NCI-H2227 (cell line): ENCODE results near the gene GPX3.

ENCODE experiments used
- DNase-seq: peaks from one replicate; lab custom pipeline; 2025; ENCODE audit not compliant: unreplicated experiment; lab: John Stamatoyannopoulos, UW

The GPX3 gene

GRCh38 chr5:151012862-151013261 lies 7.5 kb upstream of the GPX3 start:
- no peak for DNase-seq

GRCh38 chr5:151014680-151015343 lies 5.6 kb upstream of the GPX3 start:
- no peak for DNase-seq

GRCh38 chr5:151015974-151016587 lies 4.3 kb upstream of the GPX3 start:
- DNase-seq, result no peak

GRCh38 chr5:151016700-151017099 lies 3.7 kb upstream of the GPX3 start:
- DNase-seq, result no peak

- no peak for DNase-seq
Observed at GRCh38 chr5:151017897-151018296, 2.5 kb upstream of the GPX3 start.

GRCh38 chr5:151018846-151019245 lies 1.5 kb upstream of the GPX3 start:
- no peak for DNase-seq

- no peak for DNase-seq
Observed at GRCh38 chr5:151019331-151019730, 1.1 kb upstream of the GPX3 start.

GRCh38 chr5:151021746-151022145 lies 1.4 kb downstream of the GPX3 start:
- DNase-seq, result no peak

GRCh38 chr5:151022511-151023018 lies 2.2 kb downstream of the GPX3 start:
- DNase-seq, result no peak

GRCh38 chr5:151023047-151023615 lies 2.7 kb downstream of the GPX3 start:
- no peak for DNase-seq

GRCh38 chr5:151023651-151024050 lies 3.3 kb downstream of the GPX3 start:
- DNase-seq, result no peak

- no peak for DNase-seq
Observed at GRCh38 chr5:151024440-151025249, 4.3 kb downstream of the GPX3 start.

GRCh38 chr5:151025250-151025606 lies 4.8 kb downstream of the GPX3 start:
- no peak for DNase-seq

- no peak for DNase-seq
Observed at GRCh38 chr5:151026088-151026487, 5.7 kb downstream of the GPX3 start.

GRCh38 chr5:151026679-151027078 lies 6.3 kb downstream of the GPX3 start:
- no peak for DNase-seq

GRCh38 chr5:151027961-151028479 lies 7.6 kb downstream of the GPX3 start:
- no peak for DNase-seq

GRCh38 chr5:151028717-151029116 lies 8.3 kb downstream of the GPX3 start:
- no peak for DNase-seq

- DNase-seq, result no peak
Observed at GRCh38 chr5:151029179-151030055, 9.0 kb downstream of the GPX3 start.

- no peak for DNase-seq
Observed at GRCh38 chr5:151030056-151030336, 9.6 kb downstream of the GPX3 start.

- no peak for DNase-seq
Observed at GRCh38 chr5:151030379-151030778, 10.0 kb downstream of the GPX3 start.

GRCh38 chr5:151031554-151031953 lies 11.2 kb downstream of the GPX3 start:
- no peak for DNase-seq
